HepG2 (cell line): ENCODE measurements around the gene YAP1. TPM values are rescaled to one million over a fixed set of nuclear protein-coding genes. Genes with fewer than 3 reads are reported as not detected.

Experiments
- ATRX ChIP-seq: sonication (generic); formaldehyde crosslinking; IDR thresholded peaks from 2 replicates; pipeline ENCODE4 v1.4.0; 2020; ENCODE audit warnings: missing genetic modification reagents, borderline replicate concordance
- BCL6 ChIP-seq: IDR thresholded peaks from 2 replicates; pipeline ENCODE4 v1.6.1; 2016; ENCODE audit warnings: missing genetic modification reagents, missing compliant biosample characterization
- DNMT1 ChIP-seq: sonication (generic); formaldehyde crosslinking; IDR thresholded peaks from 2 replicates; pipeline ENCODE4 v1.5.1; 2020; ENCODE audit warnings: mild to moderate bottlenecking, missing genetic modification reagents
- FOSL1 ChIP-seq: sonication (generic); formaldehyde crosslinking; IDR thresholded peaks from 2 replicates; pipeline ENCODE4 v1.9.0; 2021; ENCODE audit warnings: missing genetic modification reagents, borderline replicate concordance
- GZF1 ChIP-seq: sonication (generic); formaldehyde crosslinking; IDR thresholded peaks from 2 replicates; pipeline ENCODE4 v1.5.1; 2020; ENCODE audit warnings: mild to moderate bottlenecking, missing genetic modification reagents
- HMG20A ChIP-seq: IDR thresholded peaks from 2 replicates; pipeline ENCODE4 v1.6.1; 2016; ENCODE audit warnings: borderline replicate concordance
- SMAD9 ChIP-seq: sonication (generic); formaldehyde crosslinking; IDR thresholded peaks from 2 replicates; pipeline ENCODE4 v1.5.1; 2020; ENCODE audit warnings: mild to moderate bottlenecking, missing genetic modification reagents
- ZNF225 ChIP-seq: sonication (generic); formaldehyde crosslinking; IDR thresholded peaks from 2 replicates; pipeline ENCODE4 v1.4.0; 2020; ENCODE audit warnings: mild to moderate bottlenecking, missing genetic modification reagents
- ZNF274 ChIP-seq: sonication (generic); formaldehyde crosslinking; IDR thresholded peaks from 2 replicates; pipeline ENCODE4 v1.5.1; 2020; ENCODE audit warnings: mild to moderate bottlenecking, missing genetic modification reagents
- ZNF546 ChIP-seq: sonication (generic); formaldehyde crosslinking; conservative IDR thresholded peaks from 2 replicates; pipeline ENCODE4 v1.8.1; 2023; ENCODE audit warnings: mild to moderate bottlenecking, missing genetic modification reagents
- ZNF605 ChIP-seq: sonication (generic); formaldehyde crosslinking; IDR thresholded peaks from 2 replicates; pipeline ENCODE4 v1.8.0; 2022; ENCODE audit warnings: mild to moderate bottlenecking, missing genetic modification reagents
- polyA plus RNA-seq, 8 experiments: library from polyadenylated mRNA; depleted of rRNA in 3 of 8; stranded (reverse) in 7 of 8; unstranded in 1 of 8; fragments of >200 nt; fragmentation: Illumina TruSeq in 4 of 8; extraction: Trizol in 4 of 8; gene quantifications; 2 replicates each; pipeline versions ENCODE4 v1.2.1 to v1.2.3, GENCODE V29; 2011 to 2016; ENCODE audit warnings: low read depth in 4 of 8, missing spikeins in 1 of 8, mixed read lengths in 1 of 8; ENCODE audit not compliant: insufficient read depth in 1 of 8
- total RNA-seq, 5 experiments: library from RNA; depleted of rRNA; stranded (reverse); fragments of >200 nt; fragmentation: Illumina TruSeq; extraction: Trizol; gene quantifications; 2 replicates each; pipeline ENCODE4 v1.2.3, GENCODE V29; 2016; ENCODE audit warnings: low read depth in 1 of 5
- TF ChIP-seq, protein P1 (sequence below): sonication (generic); formaldehyde crosslinking; IDR thresholded peaks from 2 replicates; pipeline ENCODE4 v1.5.0; 2020; ENCODE audit warnings: missing genetic modification reagents
- TF ChIP-seq, protein P2 (sequence below): sonication (generic); IDR thresholded peaks from 2 replicates; pipeline ENCODE4 v1.6.1; 2016; ENCODE audit warnings: low read depth, borderline replicate concordance
- TF ChIP-seq, protein P3 (sequence below): sonication (generic); formaldehyde crosslinking; conservative IDR thresholded peaks from 2 replicates; pipeline ENCODE4 v1.4.0; 2020; ENCODE audit warnings: mild to moderate bottlenecking, missing genetic modification reagents, moderate library complexity
- TF ChIP-seq, protein P4 (sequence below): sonication (generic); formaldehyde crosslinking; IDR thresholded peaks from 2 replicates; pipeline ENCODE4 v1.4.0; 2020; ENCODE audit warnings: mild to moderate bottlenecking, missing genetic modification reagents
- TF ChIP-seq, protein P5 (sequence below): sonication (generic); formaldehyde crosslinking; IDR thresholded peaks from 2 replicates; pipeline ENCODE4 v1.4.0; 2020; ENCODE audit warnings: missing genetic modification reagents, borderline replicate concordance

Gene YAP1
- total and polyA plus RNA-seq, 2 of the 13 experiments (the other 11 are each of a cell fraction or from before 2014, with no cell fraction given): 59.5 to 91.0 TPM

DNA sequence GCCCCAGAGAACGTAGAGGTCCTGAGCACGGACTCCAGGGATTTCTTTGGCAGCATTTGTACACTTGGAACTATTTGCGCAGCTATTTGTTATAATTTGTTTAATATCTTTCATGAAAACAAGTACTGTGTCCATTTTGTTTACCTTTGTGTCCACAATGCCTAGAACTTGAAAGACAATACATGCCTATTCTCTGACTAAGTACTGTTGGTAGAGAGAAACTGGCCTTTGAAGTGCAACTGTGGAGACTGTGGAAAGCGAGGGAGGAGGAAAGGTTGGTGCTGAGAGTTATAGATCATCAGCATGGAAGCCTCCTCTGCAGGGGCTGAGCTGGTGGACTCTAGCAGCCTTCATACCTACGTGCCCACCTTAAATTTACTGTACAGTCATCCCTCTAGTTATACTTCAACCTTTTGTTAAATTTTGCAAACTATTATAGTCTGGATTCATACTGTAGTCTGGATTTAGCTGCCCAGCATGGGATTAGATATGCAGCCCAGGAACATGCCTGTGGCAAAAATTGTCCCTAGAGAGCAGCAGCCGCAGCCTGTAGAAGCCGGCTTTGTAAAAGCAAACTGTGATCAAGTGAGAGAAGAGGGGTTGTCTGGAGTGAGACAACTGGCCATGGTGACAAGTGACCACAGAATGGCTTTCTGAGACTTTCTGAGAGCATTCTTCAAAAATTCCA is 24.2 kb upstream of the YAP1 start (continued):
- TF ChIP-seq ZNF274 (CRISPR knock-in tag) (no peak), DNMT1 (CRISPR knock-in tag) (no peak), FOSL1 (CRISPR knock-in tag) (peak; percentile 67; the same call in 1 of the 2 replicates), SMAD9 (CRISPR knock-in tag) (no peak), ATRX (CRISPR knock-in tag) (no peak), BCL6 (CRISPR knock-in tag) (peak; percentile 92), ZNF546 (no peak), GZF1 (CRISPR knock-in tag) (no peak), ZNF605 (CRISPR knock-in tag) (no peak), HMG20A (peak; percentile 85; the same call in 1 of the 2 replicates), ZNF225 (CRISPR knock-in tag) (no peak)
- TF ChIP-seq, protein P1, sequence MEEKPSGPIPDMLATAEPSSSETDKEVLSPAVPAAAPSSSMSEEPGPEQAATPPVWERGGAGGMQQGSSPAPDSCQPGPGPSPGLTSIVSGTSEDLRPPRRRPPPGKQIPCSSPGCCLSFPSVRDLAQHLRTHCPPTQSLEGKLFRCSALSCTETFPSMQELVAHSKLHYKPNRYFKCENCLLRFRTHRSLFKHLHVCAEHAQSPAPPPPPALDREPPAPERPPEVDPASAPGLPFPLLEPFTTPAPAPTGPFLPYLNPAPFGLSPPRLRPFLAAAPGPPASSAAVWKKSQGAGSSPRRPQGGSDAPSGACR: no peak
- TF ChIP-seq, protein P2, sequence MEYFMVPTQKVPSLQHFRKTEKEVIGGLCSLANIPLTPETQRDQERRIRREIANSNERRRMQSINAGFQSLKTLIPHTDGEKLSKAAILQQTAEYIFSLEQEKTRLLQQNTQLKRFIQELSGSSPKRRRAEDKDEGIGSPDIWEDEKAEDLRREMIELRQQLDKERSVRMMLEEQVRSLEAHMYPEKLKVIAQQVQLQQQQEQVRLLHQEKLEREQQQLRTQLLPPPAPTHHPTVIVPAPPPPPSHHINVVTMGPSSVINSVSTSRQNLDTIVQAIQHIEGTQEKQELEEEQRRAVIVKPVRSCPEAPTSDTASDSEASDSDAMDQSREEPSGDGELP: no peak
- TF ChIP-seq, protein P3, sequence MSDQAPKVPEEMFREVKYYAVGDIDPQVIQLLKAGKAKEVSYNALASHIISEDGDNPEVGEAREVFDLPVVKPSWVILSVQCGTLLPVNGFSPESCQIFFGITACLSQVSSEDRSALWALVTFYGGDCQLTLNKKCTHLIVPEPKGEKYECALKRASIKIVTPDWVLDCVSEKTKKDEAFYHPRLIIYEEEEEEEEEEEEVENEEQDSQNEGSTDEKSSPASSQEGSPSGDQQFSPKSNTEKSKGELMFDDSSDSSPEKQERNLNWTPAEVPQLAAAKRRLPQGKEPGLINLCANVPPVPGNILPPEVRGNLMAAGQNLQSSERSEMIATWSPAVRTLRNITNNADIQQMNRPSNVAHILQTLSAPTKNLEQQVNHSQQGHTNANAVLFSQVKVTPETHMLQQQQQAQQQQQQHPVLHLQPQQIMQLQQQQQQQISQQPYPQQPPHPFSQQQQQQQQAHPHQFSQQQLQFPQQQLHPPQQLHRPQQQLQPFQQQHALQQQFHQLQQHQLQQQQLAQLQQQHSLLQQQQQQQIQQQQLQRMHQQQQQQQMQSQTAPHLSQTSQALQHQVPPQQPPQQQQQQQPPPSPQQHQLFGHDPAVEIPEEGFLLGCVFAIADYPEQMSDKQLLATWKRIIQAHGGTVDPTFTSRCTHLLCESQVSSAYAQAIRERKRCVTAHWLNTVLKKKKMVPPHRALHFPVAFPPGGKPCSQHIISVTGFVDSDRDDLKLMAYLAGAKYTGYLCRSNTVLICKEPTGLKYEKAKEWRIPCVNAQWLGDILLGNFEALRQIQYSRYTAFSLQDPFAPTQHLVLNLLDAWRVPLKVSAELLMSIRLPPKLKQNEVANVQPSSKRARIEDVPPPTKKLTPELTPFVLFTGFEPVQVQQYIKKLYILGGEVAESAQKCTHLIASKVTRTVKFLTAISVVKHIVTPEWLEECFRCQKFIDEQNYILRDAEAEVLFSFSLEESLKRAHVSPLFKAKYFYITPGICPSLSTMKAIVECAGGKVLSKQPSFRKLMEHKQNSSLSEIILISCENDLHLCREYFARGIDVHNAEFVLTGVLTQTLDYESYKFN (CRISPR knock-in tag): peak; percentile 69
- TF ChIP-seq, protein P4, sequence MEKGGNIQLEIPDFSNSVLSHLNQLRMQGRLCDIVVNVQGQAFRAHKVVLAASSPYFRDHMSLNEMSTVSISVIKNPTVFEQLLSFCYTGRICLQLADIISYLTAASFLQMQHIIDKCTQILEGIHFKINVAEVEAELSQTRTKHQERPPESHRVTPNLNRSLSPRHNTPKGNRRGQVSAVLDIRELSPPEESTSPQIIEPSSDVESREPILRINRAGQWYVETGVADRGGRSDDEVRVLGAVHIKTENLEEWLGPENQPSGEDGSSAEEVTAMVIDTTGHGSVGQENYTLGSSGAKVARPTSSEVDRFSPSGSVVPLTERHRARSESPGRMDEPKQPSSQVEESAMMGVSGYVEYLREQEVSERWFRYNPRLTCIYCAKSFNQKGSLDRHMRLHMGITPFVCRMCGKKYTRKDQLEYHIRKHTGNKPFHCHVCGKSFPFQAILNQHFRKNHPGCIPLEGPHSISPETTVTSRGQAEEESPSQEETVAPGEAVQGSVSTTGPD (CRISPR knock-in tag): no peak
- TF ChIP-seq, protein P5, sequence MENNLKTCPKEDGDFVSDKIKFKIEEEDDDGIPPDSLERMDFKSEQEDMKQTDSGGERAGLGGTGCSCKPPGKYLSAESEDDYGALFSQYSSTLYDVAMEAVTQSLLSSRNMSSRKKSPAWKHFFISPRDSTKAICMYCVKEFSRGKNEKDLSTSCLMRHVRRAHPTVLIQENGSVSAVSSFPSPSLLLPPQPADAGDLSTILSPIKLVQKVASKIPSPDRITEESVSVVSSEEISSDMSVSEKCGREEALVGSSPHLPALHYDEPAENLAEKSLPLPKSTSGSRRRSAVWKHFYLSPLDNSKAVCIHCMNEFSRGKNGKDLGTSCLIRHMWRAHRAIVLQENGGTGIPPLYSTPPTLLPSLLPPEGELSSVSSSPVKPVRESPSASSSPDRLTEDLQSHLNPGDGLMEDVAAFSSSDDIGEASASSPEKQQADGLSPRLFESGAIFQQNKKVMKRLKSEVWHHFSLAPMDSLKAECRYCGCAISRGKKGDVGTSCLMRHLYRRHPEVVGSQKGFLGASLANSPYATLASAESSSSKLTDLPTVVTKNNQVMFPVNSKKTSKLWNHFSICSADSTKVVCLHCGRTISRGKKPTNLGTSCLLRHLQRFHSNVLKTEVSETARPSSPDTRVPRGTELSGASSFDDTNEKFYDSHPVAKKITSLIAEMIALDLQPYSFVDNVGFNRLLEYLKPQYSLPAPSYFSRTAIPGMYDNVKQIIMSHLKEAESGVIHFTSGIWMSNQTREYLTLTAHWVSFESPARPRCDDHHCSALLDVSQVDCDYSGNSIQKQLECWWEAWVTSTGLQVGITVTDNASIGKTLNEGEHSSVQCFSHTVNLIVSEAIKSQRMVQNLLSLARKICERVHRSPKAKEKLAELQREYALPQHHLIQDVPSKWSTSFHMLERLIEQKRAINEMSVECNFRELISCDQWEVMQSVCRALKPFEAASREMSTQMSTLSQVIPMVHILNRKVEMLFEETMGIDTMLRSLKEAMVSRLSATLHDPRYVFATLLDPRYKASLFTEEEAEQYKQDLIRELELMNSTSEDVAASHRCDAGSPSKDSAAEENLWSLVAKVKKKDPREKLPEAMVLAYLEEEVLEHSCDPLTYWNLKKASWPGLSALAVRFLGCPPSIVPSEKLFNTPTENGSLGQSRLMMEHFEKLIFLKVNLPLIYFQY (CRISPR knock-in tag): no peak
